Lower lobe of right lung (tissue), 2 donors: ENCODE measurements around the gene SND1. TPM values are rescaled to one million over a fixed set of nuclear protein-coding genes. Genes with fewer than 3 reads are reported as not detected.

Experiments used
- ATAC-seq, 2 donors: fragments of 200-7000 bp; cut with Tn5 transposase; one replicate each; pipeline ENCODE4 v1.9.1; 2020 to 2022; ENCODE audit warnings: mild to moderate bottlenecking in 2 of 2, moderate library complexity in 2 of 2
- DNase-seq: peaks from one replicate; pipeline ENCODE4 v3.0.0-alpha.2; 2020
- H3K27ac ChIP-seq: fragments of 200-600 bp; one replicate; pipeline ENCODE4 v1.8.0; 2022
- H3K27me3 ChIP-seq: fragments of 200-600 bp; one replicate; pipeline ENCODE4 v1.8.0; 2022; ENCODE audit warnings: low read depth
- H3K36me3 ChIP-seq: fragments of 200-600 bp; one replicate; pipeline ENCODE4 v1.8.0; 2022; ENCODE audit warnings: mild to moderate bottlenecking
- H3K4me1 ChIP-seq: fragments of 200-600 bp; one replicate; pipeline ENCODE4 v1.8.0; 2022
- H3K4me3 ChIP-seq: fragments of 200-600 bp; one replicate; pipeline ENCODE4 v1.8.0; 2022; ENCODE audit warnings: mild to moderate bottlenecking
- H3K9me3 ChIP-seq: fragments of 200-600 bp; one replicate; pipeline ENCODE4 v1.8.0; 2022
- CTCF ChIP-seq: fragments of 200-600 bp; IDR thresholded peaks from one replicate; pipeline ENCODE4 v1.8.0; 2022; ENCODE audit warnings: antibody characterized with exemption, mild to moderate bottlenecking
- intact Hi-C: fragments of 100-400 bp; cut with DNase I; formaldehyde crosslinking; loops from one replicate; pipeline ENCODE4 v1.11.0; 2022
- total RNA-seq: library from RNA; stranded (reverse); fragmentation: NEBNext Ultra II Directional; extraction: Animal tissue kit (Norgen Biotek cat#: 25700); gene quantifications from one replicate; pipeline ENCODE4 v1.2.1, GENCODE V29; 2021
- donor health status: DM: no; HTN: yes; CAD: no; lungs with severe emphysema.

The SND1 gene
- total RNA-seq, 1 donor from 2014 or later = 142 TPM

DNA sequence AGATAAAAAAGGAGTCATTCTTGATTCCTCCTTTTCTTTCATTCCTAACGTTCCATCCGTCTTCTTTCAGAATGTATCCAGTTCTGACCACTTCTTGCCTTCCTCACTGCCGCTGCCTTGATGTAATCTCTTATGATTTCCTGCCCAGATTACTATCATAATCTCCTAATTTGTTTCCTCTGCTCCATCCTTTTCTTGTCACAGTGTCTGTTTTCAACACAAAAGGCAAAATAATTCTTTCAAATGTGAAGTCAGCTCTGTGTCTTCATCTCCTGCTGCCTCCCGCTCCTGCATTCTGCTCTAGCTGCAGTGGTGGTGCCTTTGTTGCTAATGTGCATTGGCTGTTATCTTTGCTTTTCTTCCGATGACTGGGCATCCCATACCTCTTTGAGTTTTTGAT is 150.9 kb downstream of the SND1 start:
- ATAC-seq = no peak
- no peak for TF ChIP-seq CTCF
- DNase-seq = no peak
- Histone ChIP-seq H3K27ac (no peak overlapping the region), H3K27me3 (no peaks in the 10 kb centered on the region), H3K4me3 (no peak overlapping the region), H3K36me3 (peaks cover 7% of the 10 kb centered on the region), H3K9me3 (no peaks in the 10 kb centered on the region), H3K4me1 (peaks cover 10% of the 10 kb centered on the region)
- intact Hi-C loops = no loop called here

DNA sequence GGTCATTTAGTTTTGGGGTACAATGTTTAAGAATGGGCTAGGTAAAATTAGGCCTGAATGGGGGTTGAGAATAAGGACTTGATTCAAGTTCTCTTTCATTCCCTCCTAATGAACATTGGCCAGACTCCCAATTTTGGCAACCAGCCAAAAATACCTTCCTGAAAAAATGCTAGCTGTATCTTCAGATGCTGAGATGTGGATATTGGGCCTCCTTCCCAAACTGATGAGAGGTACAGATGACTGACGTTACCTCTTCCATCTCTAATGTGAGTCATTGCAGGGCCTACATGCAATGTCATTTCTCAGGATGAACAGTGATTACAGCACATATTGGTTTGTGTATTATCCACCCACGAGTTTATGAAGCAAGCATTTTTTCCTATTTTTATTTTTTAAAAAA is 151.6 kb downstream of the SND1 start:
- no peak for TF ChIP-seq CTCF
- H3K27me3 ChIP-seq = no peaks in the 10 kb centered on the region
- no peak overlapping the region for H3K27ac ChIP-seq
- H3K9me3 ChIP-seq = no peaks in the 10 kb centered on the region
- DNase-seq (no peak), ATAC-seq (no peak)
- intact Hi-C loops = no loop called here
- peaks cover 12% of the 10 kb centered on the region for H3K36me3 ChIP-seq
- H3K4me1 ChIP-seq = peaks cover 2% of the 10 kb centered on the region
- no peak overlapping the region for H3K4me3 ChIP-seq

GRCh38 chr7:127807340-127807739 is 155.3 kb downstream of the SND1 start:
- intact Hi-C loops = no loop called here
- DNase-seq = no peak
- Histone ChIP-seq H3K9me3 (no peaks in the 10 kb centered on the region), H3K36me3 (peaks cover 22% of the 10 kb centered on the region), H3K27ac (no peak overlapping the region), H3K4me1 (peaks cover 5% of the 10 kb centered on the region), H3K27me3 (no peaks in the 10 kb centered on the region), H3K4me3 (no peak overlapping the region)
- no peak for TF ChIP-seq CTCF
- ATAC-seq = no peak

DNA sequence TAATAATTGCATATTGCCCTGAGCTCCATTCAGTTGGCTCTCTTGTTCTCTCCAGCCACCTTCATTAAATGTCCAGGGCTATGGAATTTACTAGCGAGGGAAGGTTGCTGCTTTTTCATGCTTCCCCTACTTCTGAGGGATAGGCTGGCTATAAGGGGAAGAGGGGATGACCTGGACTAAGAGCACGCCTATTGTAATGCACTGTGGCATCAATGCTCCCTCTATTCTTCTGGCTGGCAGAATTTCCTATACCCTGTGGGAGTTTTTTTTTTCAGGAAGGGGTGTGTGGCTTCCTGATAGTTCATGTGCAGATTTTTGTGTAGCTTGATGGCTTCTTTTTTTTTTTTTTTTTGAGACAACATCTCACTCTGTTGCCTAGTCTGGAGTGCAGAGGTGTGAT is 155.8 kb downstream of the SND1 start:
- Histone ChIP-seq H3K9me3 (no peaks in the 10 kb centered on the region), H3K27me3 (no peaks in the 10 kb centered on the region), H3K36me3 (peaks cover 22% of the 10 kb centered on the region), H3K4me1 (peaks cover 10% of the 10 kb centered on the region), H3K27ac (no peak overlapping the region), H3K4me3 (no peak overlapping the region)
- TF ChIP-seq CTCF = no peak
- intact Hi-C loops = no loop called here
- ATAC-seq (no peak), DNase-seq (no peak)

DNA sequence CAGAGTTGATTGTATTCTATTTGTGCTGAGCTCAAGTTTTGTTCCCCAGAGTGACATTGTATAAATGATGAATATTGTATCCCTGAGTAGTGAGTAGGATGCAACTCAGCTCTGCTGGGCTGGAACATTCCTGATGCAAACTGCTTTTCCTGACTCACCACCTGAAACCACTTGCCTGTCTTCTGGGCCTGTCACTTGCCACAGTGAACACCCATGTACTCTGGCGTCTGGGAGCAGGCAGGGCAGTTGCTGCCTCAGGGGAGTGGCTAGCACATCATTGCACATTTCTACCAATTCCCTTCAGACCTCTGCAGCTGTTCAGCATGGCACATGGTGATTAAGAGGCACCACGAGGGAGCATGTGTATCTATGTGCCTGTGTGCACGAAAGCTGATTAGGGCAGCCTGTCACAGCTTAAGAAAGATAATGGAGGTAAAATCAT is 157.3 kb downstream of the SND1 start:
- intact Hi-C loops = no loop called here
- Histone ChIP-seq H3K4me3 (no peak overlapping the region), H3K27me3 (no peaks in the 10 kb centered on the region), H3K36me3 (peaks cover 22% of the 10 kb centered on the region), H3K27ac (no peak overlapping the region), H3K9me3 (no peaks in the 10 kb centered on the region), H3K4me1 (peaks cover 16% of the 10 kb centered on the region)
- TF ChIP-seq CTCF = no peak
- ATAC-seq (peak in 1 of 2 donors; percentile 16), DNase-seq (no peak)

DNA sequence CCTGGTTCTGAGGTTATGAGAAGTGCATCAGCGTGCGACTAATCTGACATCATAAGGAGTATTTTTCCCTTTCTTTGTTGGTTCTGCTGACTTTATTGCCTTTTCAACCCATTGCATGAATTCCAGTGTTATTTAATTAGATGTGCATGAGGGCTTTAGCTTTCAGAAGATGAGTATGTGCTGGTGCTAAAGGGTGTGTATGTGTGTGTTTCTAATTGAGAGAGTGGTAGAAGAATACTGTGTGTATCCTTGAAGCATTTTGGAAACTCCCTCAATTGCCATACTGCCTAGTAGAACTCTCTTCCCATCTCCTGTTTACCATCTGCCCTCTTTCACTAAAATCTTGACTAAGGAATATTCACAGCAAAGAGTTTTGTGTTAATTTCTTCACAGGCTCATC is 158.1 kb downstream of the SND1 start:
- no peak overlapping the region for H3K4me3 ChIP-seq
- DNase-seq = no peak
- peaks cover 22% of the 10 kb centered on the region for H3K36me3 ChIP-seq
- no peak for ATAC-seq
- no peak for TF ChIP-seq CTCF
- H3K4me1 ChIP-seq = peaks cover 16% of the 10 kb centered on the region
- intact Hi-C loops = no loop called here
- H3K9me3 ChIP-seq = no peaks in the 10 kb centered on the region
- no peak overlapping the region for H3K27ac ChIP-seq
- no peaks in the 10 kb centered on the region for H3K27me3 ChIP-seq
